Midbrain (tissue), 1 donor: ENCODE results near the gene CTSK.
"Not testable (repeated sequence)": the region's sequence is repeated elsewhere in the genome, so short reads cannot be mapped to it uniquely, and the experiment has no call there.

Source experiments
- DNase-seq: peaks from one replicate; lab custom pipeline; 2025; lab: John Stamatoyannopoulos, UW

The CTSK gene

DNA sequence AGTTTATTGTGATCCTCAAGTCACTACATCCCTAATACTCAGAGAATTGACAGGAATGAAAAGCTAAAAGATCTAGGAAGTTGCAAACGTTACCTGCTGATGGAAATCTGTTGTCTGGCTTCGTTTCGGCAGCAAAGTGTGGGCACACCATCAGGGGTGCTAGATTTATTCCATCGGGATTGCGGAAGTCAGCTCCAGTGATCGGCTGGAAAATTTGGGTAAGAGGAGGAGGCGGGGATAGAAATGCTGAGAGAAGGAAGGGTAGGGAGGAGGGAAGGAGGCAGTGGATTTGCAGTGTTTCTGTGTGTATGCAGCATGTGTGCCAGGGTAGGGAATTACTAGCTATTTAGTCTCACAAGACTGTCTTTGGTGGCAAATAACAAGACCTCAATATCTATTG is at the start of gene CTSK:
TSS of gene CTSK (minus strand) at position 140 of the 400 bp plus-strand sequence. CDS start 1,455 bp downstream, outside the sequence.
- no peak for DNase-seq

DNA sequence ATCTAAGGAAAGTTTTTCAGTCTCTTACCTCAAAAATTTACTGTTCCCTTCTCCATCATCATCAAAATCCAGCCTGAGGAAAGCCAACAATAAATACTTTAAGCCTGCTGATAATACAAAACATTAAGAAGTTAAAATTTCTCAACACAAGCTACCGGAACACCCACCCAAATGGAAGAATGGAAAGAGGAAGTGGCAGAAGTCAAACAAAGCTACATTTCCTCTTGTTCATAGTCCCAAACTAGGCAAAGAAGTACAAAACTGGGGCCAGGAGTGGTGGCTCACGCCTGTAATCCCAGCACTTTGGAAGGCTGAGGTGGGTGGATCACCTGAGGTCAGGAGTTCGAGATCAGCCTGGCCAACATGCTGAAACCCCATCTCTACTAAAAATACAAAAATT is 44.7 kb upstream of the CTSK start:
- not testable (repeated sequence) for DNase-seq

DNA sequence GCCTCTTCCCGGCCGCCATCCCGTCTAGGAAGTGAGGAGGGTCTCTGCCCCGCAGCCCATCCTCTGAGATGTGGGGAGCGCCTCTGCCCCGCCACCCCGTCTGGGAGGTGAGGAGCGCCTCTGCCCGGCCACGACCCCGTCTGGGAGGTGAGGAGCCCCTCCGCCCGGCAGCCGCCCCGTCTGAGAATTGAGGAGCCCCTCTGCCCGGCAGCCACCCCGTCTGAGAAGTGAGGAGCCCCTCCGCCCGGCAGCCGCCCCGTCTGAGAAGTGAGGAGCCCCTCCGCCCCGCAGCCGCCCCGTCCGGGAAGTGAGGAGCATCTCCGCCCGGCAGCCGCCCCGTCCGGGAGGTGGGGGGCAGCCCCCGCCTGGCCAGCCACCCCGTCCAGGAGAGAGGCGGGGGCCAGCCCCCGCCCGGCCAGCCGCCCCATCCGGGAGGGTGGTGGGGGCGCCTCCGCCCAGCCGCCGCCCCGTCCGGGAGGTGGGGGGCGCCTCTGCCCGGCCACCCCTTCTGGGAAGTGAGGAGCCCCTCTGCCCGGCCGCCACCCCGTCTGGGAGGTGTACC is 42.8 kb upstream of the CTSK start:
- DNase-seq = not testable (repeated sequence)

DNA sequence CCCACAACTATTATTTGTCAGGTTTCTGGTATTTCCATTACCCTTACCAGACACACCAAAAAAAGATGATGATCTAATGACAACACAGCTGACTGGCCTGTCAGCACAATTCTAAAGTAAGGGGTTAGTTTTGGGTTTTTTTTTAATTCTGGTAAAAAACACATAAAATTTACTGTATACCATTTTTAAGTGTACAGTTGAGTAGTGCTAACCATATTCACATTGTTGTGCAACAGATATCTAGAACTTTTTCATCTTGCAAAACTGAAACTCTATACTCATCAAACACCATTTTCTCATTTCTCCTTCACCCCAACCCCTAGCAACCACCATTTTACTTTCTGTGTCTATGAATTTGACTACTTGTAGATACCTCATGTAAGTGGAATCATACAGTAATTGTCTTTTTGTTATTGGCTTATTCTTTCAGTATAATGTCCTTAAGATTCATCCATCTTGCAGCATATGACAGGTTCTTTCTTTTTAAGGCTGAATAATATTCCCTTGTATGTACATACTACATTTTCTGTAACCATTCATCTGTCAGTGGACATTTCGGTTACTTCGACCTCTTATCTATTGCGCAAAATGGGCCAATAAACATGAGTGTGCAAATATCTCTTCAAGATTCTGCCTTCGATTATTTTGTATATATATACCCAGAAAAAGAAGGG is 38.5 kb upstream of the CTSK start:
- no peak for DNase-seq

DNA sequence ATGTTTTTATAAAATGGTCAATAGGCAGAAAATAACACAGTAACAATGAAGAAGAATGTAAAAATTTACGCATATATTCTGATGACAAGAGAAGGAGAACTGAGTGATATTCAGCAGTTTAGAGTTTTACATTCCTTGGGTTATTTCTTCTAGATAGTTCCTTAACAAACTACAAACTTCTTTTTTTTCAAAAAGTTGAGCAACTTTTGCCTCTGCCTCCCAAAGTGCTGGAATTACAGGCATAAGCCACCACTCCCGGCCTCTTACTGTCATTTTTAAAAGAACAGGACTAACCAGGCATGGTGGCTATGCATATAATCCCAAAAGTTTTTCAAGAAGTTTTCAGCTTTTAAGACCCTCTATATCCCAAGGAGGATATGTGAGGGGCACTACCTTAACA is 35.4 kb upstream of the CTSK start:
- no peak for DNase-seq

DNA sequence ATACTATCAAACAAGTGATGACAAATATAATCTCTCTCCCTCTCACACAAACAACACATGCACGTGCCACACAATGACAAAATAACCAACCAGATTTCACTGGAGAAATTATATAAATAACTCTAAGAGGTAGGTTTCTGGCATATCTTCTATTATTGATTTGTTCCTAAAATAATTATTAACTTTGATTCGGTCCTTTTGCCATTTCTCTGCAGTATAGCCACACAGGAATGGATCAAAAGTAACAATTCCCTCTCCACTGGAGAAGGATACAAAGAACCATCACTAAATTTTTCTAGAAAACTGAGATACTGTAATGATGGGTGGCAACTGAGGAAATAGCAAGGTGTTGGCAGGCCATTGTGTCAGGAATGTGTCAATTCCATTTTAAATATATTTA is 34.9 kb upstream of the CTSK start:
- DNase-seq = no peak

DNA sequence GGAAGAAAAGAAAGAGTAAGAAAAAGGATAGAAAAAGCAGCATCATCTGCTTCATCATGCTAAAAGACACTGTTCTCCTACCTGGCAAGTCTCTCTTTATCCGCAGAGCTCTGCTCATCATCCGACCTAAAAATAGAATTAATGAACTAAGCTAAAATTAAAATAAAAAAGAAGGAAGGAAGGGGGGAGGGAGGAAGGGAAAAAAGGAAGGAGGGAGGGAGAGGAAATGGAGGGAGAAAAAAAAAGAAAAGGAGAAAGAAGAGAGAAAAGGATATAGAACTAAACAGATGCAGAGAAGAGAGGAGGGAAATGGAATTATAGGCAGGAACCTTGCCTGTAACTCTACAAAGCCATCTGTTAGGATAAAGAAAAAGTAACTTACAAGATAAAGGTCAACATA is 34.3 kb upstream of the CTSK start:
- no peak for DNase-seq

DNA sequence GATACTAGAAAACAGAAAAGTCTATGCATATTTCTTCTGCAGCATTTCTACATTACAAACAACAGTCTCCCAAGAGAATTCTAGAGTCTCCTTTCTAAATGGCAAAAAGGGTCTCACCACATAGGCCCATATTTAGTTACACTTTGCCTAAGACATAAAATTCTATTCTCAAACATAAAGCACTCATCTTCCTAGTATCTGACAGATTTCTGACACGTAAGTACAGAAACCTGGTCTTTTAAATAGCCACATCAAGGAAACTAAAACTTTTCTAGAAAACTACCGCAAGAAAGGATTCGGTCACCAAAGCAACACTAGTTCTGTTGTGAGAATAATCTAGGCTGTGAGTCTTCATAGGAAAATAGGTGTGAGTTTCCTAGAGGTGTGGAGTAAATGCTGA is 33.6 kb upstream of the CTSK start:
- no peak for DNase-seq

DNA sequence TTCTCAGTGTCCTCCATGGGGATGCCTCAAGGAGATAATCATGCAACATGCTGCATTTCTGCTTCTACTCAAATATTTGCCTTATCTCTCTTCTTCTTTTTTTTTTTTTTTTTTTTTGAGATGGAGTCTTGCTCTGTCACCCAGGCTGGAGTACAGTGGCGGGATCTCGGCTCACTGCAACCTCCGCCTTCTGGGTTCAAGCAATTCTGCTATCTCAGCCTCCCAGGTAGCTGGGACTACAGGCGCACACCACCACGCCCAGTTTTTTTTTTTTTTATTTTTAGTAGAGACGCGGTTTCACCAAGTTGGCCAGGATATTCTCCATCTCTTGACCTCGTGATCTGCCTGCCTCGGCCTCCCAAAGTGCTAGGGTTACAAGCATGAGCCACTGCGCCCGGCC is 32.8 kb upstream of the CTSK start:
- not testable (repeated sequence) for DNase-seq

DNA sequence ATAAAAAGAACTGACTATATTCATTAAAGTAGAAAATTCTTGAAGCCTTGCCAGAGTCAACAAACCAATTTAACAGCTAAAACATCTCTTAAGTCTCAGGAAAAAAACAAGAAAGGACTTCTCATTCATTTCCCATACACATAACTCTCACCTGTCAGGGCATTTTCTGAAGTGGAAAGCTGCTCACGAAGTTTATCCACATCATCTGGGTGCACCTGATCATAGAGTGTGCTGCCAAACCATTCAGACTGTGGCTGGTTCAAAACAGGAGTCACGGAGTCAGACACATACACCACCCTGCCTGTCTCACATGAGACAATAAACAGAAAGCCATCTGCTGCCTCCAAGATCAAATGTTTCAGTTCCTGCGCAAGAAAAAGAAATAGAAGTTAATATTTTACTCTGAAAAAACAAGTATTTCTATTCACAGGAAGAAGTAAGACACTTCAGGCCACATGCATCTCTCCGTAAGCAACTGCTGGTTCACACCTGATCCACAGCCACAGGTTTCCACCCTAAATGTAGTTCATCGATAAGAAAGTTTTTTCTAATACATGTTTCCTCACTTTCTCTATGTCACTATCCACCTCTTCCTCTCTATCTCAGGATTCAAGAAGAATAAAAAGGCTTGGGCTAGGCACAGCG is 28.2 kb upstream of the CTSK start:
- no peak for DNase-seq

DNA sequence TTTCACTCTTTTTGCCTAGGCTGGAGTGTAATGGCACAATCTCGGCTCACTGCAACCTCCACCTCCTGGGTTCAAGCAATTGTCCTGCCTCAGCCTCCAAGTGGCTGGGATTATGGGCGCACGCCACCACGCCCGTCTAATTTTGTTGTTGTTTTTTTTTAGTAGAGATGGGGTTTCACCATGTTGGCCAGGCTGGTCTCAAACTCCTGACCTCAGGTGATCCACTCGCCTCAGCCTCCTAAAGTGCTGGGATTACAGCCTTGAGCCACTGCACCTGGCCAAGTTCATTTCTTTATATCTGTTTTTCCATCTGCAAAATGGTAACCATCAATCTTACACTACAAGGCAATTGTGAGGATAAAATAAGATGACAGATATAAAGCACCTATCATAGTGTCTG is 25.9 kb upstream of the CTSK start:
- DNase-seq = not testable (repeated sequence)

DNA sequence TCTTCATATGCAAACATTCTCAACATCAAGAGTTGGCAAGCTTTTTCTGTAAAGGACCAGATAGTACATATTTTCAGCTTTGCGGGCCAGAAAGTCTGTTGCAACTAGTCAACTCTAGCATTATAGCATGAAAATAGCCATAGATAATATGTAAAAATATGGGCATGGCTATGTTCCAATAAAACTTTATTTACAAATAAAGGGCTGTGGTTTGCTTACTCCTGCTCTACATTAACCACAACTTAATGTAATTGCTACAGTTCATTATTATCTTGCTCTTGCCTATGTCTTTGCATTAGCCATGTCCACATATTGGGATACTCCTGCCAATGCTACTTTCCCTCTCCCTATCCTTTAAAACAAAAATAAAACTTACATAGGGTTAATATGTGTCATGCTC is 24.5 kb upstream of the CTSK start:
- no peak for DNase-seq

DNA sequence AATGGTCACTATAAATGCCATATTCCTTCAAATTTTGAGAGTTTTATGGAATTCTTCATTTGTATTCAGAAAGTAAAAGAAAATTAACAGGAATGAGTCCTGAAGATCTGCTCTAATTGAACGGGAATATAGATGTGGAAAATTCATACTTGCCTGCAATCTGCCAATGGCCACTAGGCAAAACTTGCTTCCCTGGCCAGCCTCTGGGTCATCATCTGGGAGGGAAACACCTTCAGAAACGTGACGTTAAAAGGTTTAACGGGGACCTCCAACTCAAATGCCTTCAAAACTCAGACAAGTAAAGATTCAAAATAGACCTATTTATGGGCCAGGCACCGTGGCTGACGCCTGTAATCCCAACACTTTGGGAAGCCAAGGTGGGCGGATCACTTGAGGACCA is 21.7 kb upstream of the CTSK start:
- no peak for DNase-seq

DNA sequence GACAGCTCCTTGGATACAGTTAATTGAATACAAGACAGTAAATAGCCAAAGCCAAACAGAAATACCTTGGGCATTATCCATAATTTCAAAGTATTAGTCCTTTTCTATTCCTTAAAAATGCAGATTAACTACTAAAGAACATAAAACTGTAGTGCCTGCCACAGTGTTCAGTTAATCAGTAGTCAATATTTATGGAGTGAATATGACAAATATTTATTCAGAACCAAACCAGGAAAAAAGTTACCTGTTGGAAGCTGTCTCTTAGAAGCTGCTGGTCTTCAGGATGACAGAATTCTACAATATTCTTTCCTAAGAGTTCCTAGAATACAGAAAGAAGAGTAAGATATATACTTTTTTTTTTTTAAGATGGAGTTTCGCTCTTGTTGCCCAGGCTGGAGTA is 18.2 kb upstream of the CTSK start:
- no peak for DNase-seq

DNA sequence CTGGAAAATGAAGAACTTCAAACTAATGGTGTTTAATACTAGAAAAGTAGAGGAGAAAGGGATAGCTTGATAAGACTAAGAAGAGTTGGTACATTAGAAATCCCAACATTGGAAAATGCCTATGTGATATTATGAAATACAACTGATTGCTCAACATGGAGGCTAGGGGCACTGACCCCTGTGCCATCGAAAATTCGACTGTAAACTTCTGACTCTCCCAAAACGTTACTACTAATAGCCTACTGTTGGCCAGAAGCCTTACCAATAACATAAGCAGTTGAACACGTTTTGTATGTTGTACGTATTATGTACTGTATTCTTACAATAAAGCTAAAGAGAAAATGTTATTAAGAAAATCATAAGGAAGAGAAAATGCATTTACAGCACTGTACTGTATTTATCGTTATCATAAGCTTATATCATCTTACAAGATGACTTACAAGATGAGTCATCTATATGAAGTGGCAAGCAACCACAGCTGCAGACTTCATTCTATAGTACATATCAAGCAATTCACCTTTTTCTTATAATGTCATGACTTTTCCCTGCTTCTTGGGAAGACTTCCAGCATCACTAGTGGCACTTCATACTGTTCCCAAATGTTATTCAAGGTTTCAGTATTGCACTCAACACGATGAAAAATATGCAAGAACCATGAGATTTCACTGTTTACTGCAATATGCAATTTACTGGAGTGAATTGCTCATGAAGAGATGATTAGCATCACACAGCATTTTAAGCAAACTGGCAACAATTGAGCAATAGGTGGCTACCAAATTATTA is 12.9 kb upstream of the CTSK start:
- no peak for DNase-seq

DNA sequence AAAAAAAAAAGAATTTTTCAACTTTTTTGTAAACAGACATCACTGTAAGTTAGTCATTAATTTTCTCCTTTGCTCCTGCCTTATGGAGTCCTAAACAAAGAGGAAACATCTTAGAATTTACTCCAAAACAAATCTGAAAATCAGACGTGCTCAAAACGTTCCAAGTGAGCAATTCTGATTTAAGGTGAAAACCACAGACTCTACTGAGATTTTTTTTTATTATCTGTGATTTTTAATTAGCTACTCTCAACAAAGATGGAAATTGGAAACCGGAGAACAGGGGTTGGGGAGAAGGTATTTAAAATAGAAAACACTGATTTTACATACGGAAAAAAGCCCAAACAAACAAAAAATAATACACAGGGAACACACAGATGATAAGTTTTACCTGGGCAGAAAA is 7.8 kb upstream of the CTSK start:
- DNase-seq = no peak

DNA sequence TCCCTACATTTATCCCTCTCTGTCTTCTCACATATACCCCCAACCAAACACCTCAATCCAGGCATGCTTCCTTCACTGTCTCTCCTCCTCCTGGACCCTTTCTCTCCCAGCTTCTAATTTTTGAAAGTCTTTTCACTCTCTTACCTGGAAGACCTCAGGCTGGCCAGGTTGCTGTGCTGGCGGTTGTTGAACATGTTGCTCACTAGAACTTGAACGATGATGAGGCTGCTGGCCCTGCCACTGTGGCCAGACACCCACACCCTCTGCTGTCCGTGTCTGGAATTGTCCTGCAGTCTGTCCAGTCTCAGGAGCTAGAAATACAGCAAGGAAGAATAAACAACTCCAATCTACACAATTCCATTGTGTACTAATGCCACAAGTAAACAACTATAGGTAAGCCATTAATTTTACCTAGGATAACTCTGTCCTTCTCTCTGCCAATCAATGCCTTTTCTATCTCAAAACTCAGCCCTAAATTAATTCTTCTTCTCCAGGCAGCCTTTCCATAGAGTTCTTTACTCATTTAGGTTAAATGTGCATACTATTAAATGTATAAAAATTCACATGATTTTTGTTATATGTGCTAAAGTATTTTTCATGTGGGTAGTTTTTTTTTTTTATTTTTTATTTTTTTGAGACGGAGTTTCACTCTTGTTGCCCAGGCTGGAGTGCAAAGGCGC is 5.1 kb upstream of the CTSK start:
- DNase-seq = peak; percentile 26

DNA sequence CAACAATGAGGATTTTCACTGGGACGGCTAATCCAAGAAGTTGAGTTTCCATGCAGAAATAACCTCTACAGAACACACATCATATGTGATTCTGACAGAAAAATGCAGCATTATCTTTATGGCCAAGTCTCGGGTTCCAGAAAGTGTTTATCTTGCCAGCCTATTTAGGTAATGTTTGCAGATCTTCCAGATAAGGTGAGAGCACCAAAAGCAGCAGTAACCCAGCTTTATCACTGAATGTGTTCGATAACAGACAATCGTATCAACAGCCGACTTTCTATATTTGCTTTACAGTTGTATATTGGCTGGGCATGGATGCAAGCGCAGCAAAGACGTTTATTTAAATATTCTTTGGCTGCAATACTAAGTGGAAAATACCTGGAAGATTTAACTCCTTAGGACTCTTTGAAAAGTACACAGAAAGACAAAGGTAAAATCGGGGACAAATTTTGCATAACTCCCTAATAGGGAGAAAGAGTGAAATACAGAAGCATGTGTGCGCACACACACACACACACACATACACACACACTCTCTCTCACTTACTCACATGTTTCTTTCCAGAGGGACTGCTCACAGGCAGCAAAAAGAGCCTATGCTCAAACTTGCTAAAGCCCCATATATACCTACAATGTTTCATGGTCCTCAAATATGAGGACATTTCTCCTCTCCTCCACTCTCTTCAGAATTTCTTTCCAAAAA is 3.0 kb upstream of the CTSK start:
- DNase-seq = no peak

DNA sequence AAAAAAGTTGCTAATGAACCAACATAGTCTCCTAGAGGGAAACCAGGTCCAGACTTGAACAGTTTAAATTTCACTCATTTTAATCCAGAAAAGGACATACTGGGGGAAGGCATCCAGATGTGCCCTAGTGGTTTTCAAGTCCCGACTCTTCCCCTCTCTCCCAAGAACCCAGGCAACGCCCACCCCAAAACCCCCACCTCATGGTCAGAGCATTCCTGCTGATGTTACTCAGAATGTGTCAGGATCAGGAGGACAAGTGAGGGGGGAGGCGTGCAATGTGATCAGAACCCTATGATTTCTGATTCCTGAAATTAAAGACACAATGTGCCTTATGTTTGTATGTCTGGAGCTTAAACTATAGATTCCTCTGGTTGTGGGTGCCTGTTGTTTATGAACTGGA is 1.6 kb upstream of the CTSK start:
- DNase-seq = no peak

DNA sequence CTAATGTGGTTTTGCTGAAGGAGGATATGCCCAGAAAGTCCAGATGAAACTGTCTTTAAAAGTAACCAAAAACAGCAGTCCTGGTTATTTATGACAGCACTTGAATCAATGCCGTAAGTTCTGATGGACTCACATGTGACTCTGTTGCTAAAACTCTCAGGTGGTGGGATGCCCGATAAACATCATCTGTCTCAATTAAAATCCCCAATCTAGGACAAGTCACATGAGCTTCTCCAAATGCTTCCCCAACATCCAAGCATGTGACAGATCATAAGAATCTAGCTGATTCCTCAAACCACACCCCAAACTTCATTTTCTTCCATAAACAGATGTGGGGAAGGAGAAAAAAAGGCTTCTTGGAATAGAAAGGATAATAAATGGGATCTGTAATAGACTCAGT is 786 bp upstream of the CTSK start:
- DNase-seq = no peak

DNA sequence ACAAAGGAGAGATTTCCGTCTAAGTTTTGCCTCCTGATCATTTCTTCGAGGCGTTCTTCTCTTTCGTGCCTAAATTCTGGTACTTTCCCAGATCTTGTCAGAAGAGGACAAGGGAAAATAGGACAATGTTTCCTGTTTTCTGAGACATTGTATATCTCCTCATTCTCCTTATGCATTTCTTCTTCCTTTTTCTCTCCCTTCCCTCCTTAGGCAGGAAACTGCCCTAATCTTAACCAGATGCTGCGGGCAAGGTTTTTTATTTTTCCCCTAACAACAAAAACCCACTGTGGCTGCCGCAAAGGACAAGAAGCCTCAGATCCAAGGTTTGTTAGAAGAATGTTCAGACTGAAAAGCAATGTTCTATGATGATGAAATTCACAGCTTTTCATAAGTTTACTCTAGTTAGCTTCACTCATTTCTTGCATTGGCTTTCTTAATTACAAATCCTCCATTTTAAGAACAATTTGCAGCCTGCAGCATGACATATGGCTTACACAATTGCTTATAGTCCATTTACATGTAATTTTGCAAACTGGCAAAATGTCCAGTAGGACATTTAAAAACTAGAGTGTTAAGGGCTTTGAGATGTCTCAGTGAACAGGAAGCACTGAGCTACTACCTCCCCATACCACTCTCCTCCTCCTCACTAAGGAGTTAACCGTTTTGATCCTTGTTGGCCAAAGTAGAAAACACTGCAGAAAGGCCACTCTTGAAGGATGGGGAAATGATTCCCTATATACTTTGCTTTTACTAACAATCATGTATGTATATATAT is 624 bp downstream of the CTSK start:
- no peak for DNase-seq
